HCT116 (cell line): ENCODE measurements around the gene RIT2. TPM values are rescaled to one million over a fixed set of nuclear protein-coding genes. Genes with fewer than 3 reads are reported as not detected.

ENCODE experiments used
- ATAC-seq: fragments of 200-7000 bp; cut with Tn5 transposase; 2 replicates; pipeline ENCODE4 v1.9.1; 2020; ENCODE audit warnings: mild to moderate bottlenecking, moderate library complexity
- BruUV-seq: library from RNA; stranded (reverse); fragments of 400-500 nt; replicated peaks from 2 replicates; lab custom pipeline; 2021; lab: Mats Ljungman, UMichigan
- CTCF ChIA-PET: fragments of 300-600 bp; sonication (Branson Sonifier 250); formaldehyde crosslinking; loops from one replicate; lab custom pipeline; 2021; ENCODE audit warnings: antibody characterized with exemption; lab: Charles Lee
- POLR2A ChIA-PET: fragments of 300-600, 350-600 bp; sonication (Branson Sonifier 250); formaldehyde crosslinking; loops from one replicate; lab custom pipeline; 2021; ENCODE audit warnings: antibody characterized with exemption; lab: Charles Lee
- RAD21 ChIA-PET, 2 experiments: fragments of 300-600 bp; sonication (Branson Sonifier 250); formaldehyde crosslinking; loops; one replicate each; lab custom pipeline; 2023; ENCODE audit warnings: low total read pairs in 2 of 2; ENCODE audit not compliant: uncharacterized antibody in 2 of 2, unreplicated experiment in 2 of 2, low non-redundant PET in 1 of 2; lab: Charles Lee
- DNase-seq: peaks from one replicate; pipeline ENCODE4 v3.0.0-alpha.2; 2010; ENCODE audit warnings: low read depth, low spot score
- H2AFZ ChIP-seq: fragments of 200-600 bp; shearing (Covaris generic), sonication (generic); 2 replicates; pipeline ENCODE4 v1.6.1; 2017; ENCODE audit warnings: low read depth, mixed run types, mixed read lengths, antibody characterized with exemption, low read length; ENCODE audit not compliant: poor library complexity, severe bottlenecking
- H3K27ac ChIP-seq: 2 replicates; pipeline ENCODE4 v1.5.1; 2012; ENCODE audit warnings: low read depth, low read length
- H3K27me3 ChIP-seq: fragments of 200-600 bp; sonication (generic); 2 replicates; pipeline ENCODE4 v1.6.1; 2016; ENCODE audit warnings: mixed run types, low read length, mixed read lengths; ENCODE audit not compliant: insufficient read depth
- H3K36me3 ChIP-seq, 2 experiments: fragments of 200-500 bp in 1 of 2; fragments of 200-600 bp in 1 of 2; sonication (Bioruptor generic) in 1 of 2; sonication (generic) in 1 of 2; 2 replicates each; pipeline versions ENCODE4 v1.5.1 to v1.6.1; 2014 to 2016; ENCODE audit warnings: low read length in 2 of 2, inconsistent platforms in 1 of 2, mixed read lengths in 1 of 2, mixed run types in 1 of 2; ENCODE audit not compliant: insufficient read depth in 2 of 2, control insufficient read depth in 1 of 2
- H3K4me1 ChIP-seq, 2 experiments: fragments of 200-600 bp in 1 of 2; sonication (generic) in 1 of 2; 2 replicates each; pipeline versions ENCODE4 v1.5.1 to v1.6.1; 2012 to 2017; ENCODE audit warnings: low read length in 2 of 2, inconsistent platforms in 1 of 2, mild to moderate bottlenecking in 1 of 2, mixed read lengths in 1 of 2, mixed run types in 1 of 2, moderate library complexity in 1 of 2; ENCODE audit not compliant: insufficient read depth in 2 of 2, control insufficient read depth in 1 of 2
- H3K4me2 ChIP-seq: fragments of 200-600 bp; sonication (generic); 2 replicates; pipeline ENCODE4 v1.6.1; 2017; ENCODE audit warnings: mixed run types, low read length, mixed read lengths
- H3K4me3 ChIP-seq, 2 experiments: fragments of 200-600 bp in 1 of 2; sonication (generic) in 1 of 2; replicated peaks in 1 of 2; 2 replicates each; pipeline ENCODE4 v1.5.1; 2011 to 2016; ENCODE audit warnings: low read length in 2 of 2, control low read depth in 1 of 2, low read depth in 1 of 2, mild to moderate bottlenecking in 1 of 2, mixed read lengths in 1 of 2, mixed run types in 1 of 2
- H3K79me2 ChIP-seq: fragments of 200-600 bp; sonication (generic); 2 replicates; pipeline ENCODE4 v1.6.1; 2017; ENCODE audit warnings: mild to moderate bottlenecking, mixed run types, low read length, moderate library complexity, mixed read lengths; ENCODE audit not compliant: insufficient read depth
- H3K9ac ChIP-seq: fragments of 200-600 bp; sonication (generic); 2 replicates; pipeline ENCODE4 v1.6.1; 2016; ENCODE audit warnings: low read length, mixed read lengths
- H3K9me2 ChIP-seq: fragments of 200-600 bp; sonication (generic), shearing (Covaris generic); 2 replicates; pipeline ENCODE4 v1.6.1; 2017; ENCODE audit warnings: mixed run types, mild to moderate bottlenecking, moderate library complexity; ENCODE audit not compliant: insufficient read depth
- H3K9me3 ChIP-seq, 2 experiments: fragments of 200-500 bp in 1 of 2; fragments of 200-600 bp in 1 of 2; sonication (Bioruptor generic) in 1 of 2; sonication (generic) in 1 of 2; 2 replicates each; pipeline ENCODE4 v1.6.1; 2014 to 2017; ENCODE audit warnings: low read length in 2 of 2, mixed read lengths in 2 of 2, inconsistent platforms in 1 of 2, low read depth in 1 of 2, mild to moderate bottlenecking in 1 of 2, mixed run types in 1 of 2, moderate library complexity in 1 of 2; ENCODE audit not compliant: control insufficient read depth in 1 of 2, insufficient read depth in 1 of 2
- H4K20me1 ChIP-seq: fragments of 200-600 bp; sonication (generic), shearing (Covaris generic); 2 replicates; pipeline ENCODE4 v1.6.1; 2017; ENCODE audit warnings: mixed run types, mild to moderate bottlenecking, moderate library complexity; ENCODE audit not compliant: insufficient read depth
- CEBPB ChIP-seq: IDR thresholded peaks from 2 replicates; pipeline ENCODE4 v1.6.1; 2012; ENCODE audit warnings: low read depth
- EGR1 ChIP-seq: IDR thresholded peaks from 2 replicates; pipeline ENCODE4 v1.6.1; 2012; ENCODE audit warnings: low read depth
- ELF1 ChIP-seq: IDR thresholded peaks from 2 replicates; pipeline ENCODE4 v1.6.1; 2012; ENCODE audit warnings: low read depth, borderline replicate concordance
- EZH2 ChIP-seq: fragments of 200-600 bp; sonication (generic); IDR thresholded peaks from 2 replicates; pipeline ENCODE4 v1.6.1; 2017; ENCODE audit warnings: antibody characterized with exemption, mixed run types
- EZH2phosphoT487 ChIP-seq: fragments of 200-600 bp; IDR thresholded peaks from 2 replicates; pipeline ENCODE4 v1.6.1; 2018; ENCODE audit warnings: antibody characterized with exemption, borderline replicate concordance
- JUND ChIP-seq: IDR thresholded peaks from 2 replicates; pipeline ENCODE4 v1.6.1; 2012
- MAX ChIP-seq: IDR thresholded peaks from 2 replicates; pipeline ENCODE4 v1.6.1; 2012
- POLR2AphosphoS5 ChIP-seq: IDR thresholded peaks from 2 replicates; pipeline ENCODE4 v1.6.1; 2011; ENCODE audit warnings: mild to moderate bottlenecking, low read depth, low read length, moderate library complexity
- RAD21 ChIP-seq: IDR thresholded peaks from 2 replicates; pipeline ENCODE4 v1.6.1; 2012; ENCODE audit warnings: low read depth, mild to moderate bottlenecking
- REST ChIP-seq: IDR thresholded peaks from 2 replicates; pipeline ENCODE4 v1.6.1; 2012; ENCODE audit warnings: low read depth
- SIN3A ChIP-seq: IDR thresholded peaks from 2 replicates; pipeline ENCODE4 v1.6.1; 2012; ENCODE audit warnings: low read depth
- SP1 ChIP-seq: IDR thresholded peaks from 2 replicates; pipeline ENCODE4 v1.6.1; 2012; ENCODE audit warnings: low read depth
- SRF ChIP-seq: IDR thresholded peaks from 2 replicates; pipeline ENCODE4 v1.6.1; 2012; ENCODE audit warnings: low read depth
- TCF7L2 ChIP-seq: IDR thresholded peaks from 2 replicates; pipeline ENCODE4 v1.7.0; 2011; ENCODE audit warnings: borderline replicate concordance, inconsistent platforms; ENCODE audit not compliant: insufficient read depth, insufficient read length; ENCODE audit errors: extremely low read depth
- YY1 ChIP-seq: IDR thresholded peaks from 2 replicates; pipeline ENCODE4 v1.6.1; 2011; ENCODE audit warnings: low read length, low read depth, moderate library complexity, mild to moderate bottlenecking; ENCODE audit not compliant: insufficient replicate concordance; ENCODE audit errors: extremely low read depth
- ZBTB33 ChIP-seq: IDR thresholded peaks from 2 replicates; pipeline ENCODE4 v1.6.1; 2011; ENCODE audit warnings: mild to moderate bottlenecking, low read length, moderate library complexity; ENCODE audit not compliant: insufficient replicate concordance; ENCODE audit errors: extremely low read depth
- ZFX ChIP-seq: fragments of 450-650 bp; IDR thresholded peaks from 2 replicates; pipeline ENCODE4 v1.6.1; 2017
- ZNF274 ChIP-seq: fragments of 200-500 bp; sonication (Bioruptor generic); IDR thresholded peaks from 2 replicates; pipeline ENCODE4 v1.6.1; 2014; ENCODE audit warnings: mild to moderate bottlenecking, low read depth, low read length, inconsistent platforms
- intact Hi-C: fragments of 100-400 bp; cut with micrococcal nuclease; formaldehyde crosslinking; loops from 2 replicates; pipeline ENCODE4 v1.10.0; 2022
- total RNA-seq: library from RNA; stranded (reverse); gene quantifications from one replicate; pipeline ENCODE4 v1.2.1, GENCODE V29; 2021; ENCODE audit not compliant: unreplicated experiment

RIT2 gene
- total RNA-seq, 1 experiment from 2014 or later: not detected

GRCh38 chr18:43013486-43013885 lies 102.0 kb downstream of the RIT2 start:
- BruUV-seq: no TSS peak
- ChIA-PET CTCF (no interaction called here), RAD21 (no interaction called here), POLR2A (no interaction called here)
- peaks cover 8 to 24% of the 10 kb centered on the region in 2 experiments; a peak in 2 of 4 replicates for H3K9me3 ChIP-seq
- H2AFZ ChIP-seq: no peak overlapping the region
- no peaks in the 10 kb centered on the region for H3K4me1 ChIP-seq
- no peak for DNase-seq
- no peak overlapping the region for H3K9ac ChIP-seq
- no peaks in the 10 kb centered on the region for H3K9me2 ChIP-seq
- intact Hi-C loops: no loop called here
- H3K79me2 ChIP-seq: no peaks in the 10 kb centered on the region
- TF ChIP-seq ELF1 (no peak), TCF7L2 (no peak), JUND (no peak), EZH2phosphoT487 (no peak), ZFX (no peak), SP1 (no peak), RAD21 (no peak), MAX (no peak), SRF (no peak), CEBPB (no peak), REST (no peak), YY1 (no peak), SIN3A (no peak), EGR1 (no peak), ZNF274 (no peak), EZH2 (no peak), ZBTB33 (no peak), POLR2AphosphoS5 (no peak)
- no peak overlapping the region for H3K4me2 ChIP-seq
- no peaks in the 10 kb centered on the region for H3K36me3 ChIP-seq
- H3K27me3 ChIP-seq: no peaks in the 10 kb centered on the region
- no peak overlapping the region for H3K27ac ChIP-seq
- H4K20me1 ChIP-seq: no peaks in the 10 kb centered on the region
- no peak overlapping the region for H3K4me3 ChIP-seq
- ATAC-seq: no peak
